Measurements from ENCODE around the gene CAMK1D. TPM values are rescaled to one million over a fixed set of nuclear protein-coding genes. Genes with fewer than 3 reads are reported as not detected.

Gene CAMK1D
- total and polyA plus RNA-seq, 2 of the 8 experiments (the other 6 are each of a cell fraction or from before 2014, with no cell fraction given) = 3.5 to 10.6 TPM

DNA sequence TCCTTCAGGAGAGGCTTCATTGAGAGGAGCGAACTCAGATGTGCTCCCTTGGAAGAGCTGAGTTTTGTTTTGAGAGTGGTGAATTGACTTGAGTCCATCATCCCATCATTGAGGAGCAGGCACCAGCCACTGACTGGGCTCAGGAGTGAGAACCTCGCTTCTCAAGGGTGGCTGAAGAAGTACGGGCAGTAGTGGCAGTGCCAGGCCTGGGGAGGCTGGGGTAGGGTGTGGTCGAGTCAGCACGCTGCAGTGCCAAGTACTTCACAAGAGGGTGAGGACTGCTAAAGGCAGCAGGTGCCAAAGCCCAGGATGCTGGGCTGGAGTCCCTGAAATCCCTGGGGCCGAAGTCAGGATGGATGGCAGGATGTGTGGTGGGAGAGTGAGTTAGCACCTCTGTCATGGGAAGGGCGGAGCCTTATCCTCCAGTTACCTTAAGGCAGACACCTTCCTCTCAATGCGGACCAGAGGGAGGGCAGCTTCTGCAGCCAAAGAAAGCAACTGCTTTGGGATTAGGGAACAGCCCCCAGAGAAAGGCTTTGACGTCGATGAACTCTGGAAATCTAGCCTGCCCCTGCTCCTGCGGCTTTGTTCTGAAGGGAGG is 210.3 kb downstream of the CAMK1D start:
- Histone ChIP-seq H3K14ac (ENCODE audit: insufficient read length) (no peak overlapping the region), H3K23ac (ENCODE audit: insufficient read length) (no peak overlapping the region), H3K4me1 (replicated peaks in 1 of 4; ENCODE audit: control insufficient read depth in 3 of 4, insufficient read depth in 4 of 4, low read length in 3 of 4) (no peaks in the 10 kb centered on the region; a peak in 1 of 7 replicates), H3K36me3 (ENCODE audit: control insufficient read depth in 2 of 4, insufficient read depth in 4 of 4, low read length in 3 of 4) (no peaks in the 10 kb centered on the region; a peak in 2 of 8 replicates), H2AK5ac (ENCODE audit: low read depth, low read length) (no peak overlapping the region), H3K4ac (replicated peaks; ENCODE audit: insufficient read length, low read depth, low read length) (no peak overlapping the region), H4K20me1 (replicated peaks in 1 of 2; ENCODE audit: control insufficient read depth in 1 of 2, insufficient read depth in 2 of 2, low read length in 2 of 2) (no peaks in the 10 kb centered on the region), H2BK12ac (ENCODE audit: low read depth, low read length) (no peak overlapping the region), H3K56ac (replicated peaks; ENCODE audit: insufficient read length, low read depth, low read length) (no peak overlapping the region), H3K4me2 (ENCODE audit: insufficient read depth in 1 of 2, low read depth in 2 of 2, low read length in 2 of 2) (no peak overlapping the region), H3K9me3 (ENCODE audit: insufficient read depth in 2 of 2, low read depth in 1 of 2, low read length in 1 of 2) (no peaks in the 10 kb centered on the region), H2BK20ac (ENCODE audit: low read length) (no peak overlapping the region), H3K9ac (replicated peaks in 1 of 4; ENCODE audit: extremely low read depth in 1 of 4, low read depth in 3 of 4, low read length in 3 of 4) (no peak overlapping the region), H4K91ac (replicated peaks; ENCODE audit: insufficient read length, low read length) (no peak overlapping the region), H2AFZ (ENCODE audit: low read length) (no peak overlapping the region), H2BK15ac (ENCODE audit: low read length) (no peak overlapping the region), H3K18ac (ENCODE audit: extremely low read depth, low read length) (no peak overlapping the region), H2BK5ac (ENCODE audit: low read depth, low read length) (no peak overlapping the region), H4K5ac (ENCODE audit: insufficient read length, low read depth, low read length) (no peak overlapping the region), H3K79me1 (ENCODE audit: low read depth, low read length) (no peaks in the 10 kb centered on the region; the same call in 1 of the 2 replicates), H3K4me3 (ENCODE audit: extremely low read depth in 1 of 4, insufficient read depth in 2 of 4, low read depth in 3 of 4, low read length in 4 of 4) (no peak overlapping the region), H3K27ac (ENCODE audit: low read depth, low read length) (no peak overlapping the region), H2BK120ac (replicated peaks; ENCODE audit: low read depth, low read length) (no peak overlapping the region), H4K8ac (ENCODE audit: extremely low read depth, insufficient read depth, low read length) (no peak overlapping the region), H3K23me2 (ENCODE audit: low read depth, low read length) (no peaks in the 10 kb centered on the region), H3K79me2 (ENCODE audit: control insufficient read depth in 1 of 2, insufficient read depth in 2 of 2, low read length in 2 of 2) (no peaks in the 10 kb centered on the region), H3K27me3 (replicated peaks in 1 of 4; ENCODE audit: control insufficient read depth in 3 of 4, extremely low read depth in 1 of 4, insufficient read depth in 3 of 4, low read length in 3 of 4) (no peaks in the 10 kb centered on the region)
- CTCF ChIA-PET (ENCODE audit: partially characterized antibody) = no interaction called here
- POLR2A ChIA-PET (ENCODE audit: partially characterized antibody) = no interaction called here
- no peak for DNase-seq (ENCODE audit: low read depth in 1 of 2, low spot score in 2 of 2)
- no peak for TF ChIP-seq CHD1 (IDR thresholded peaks at IDR 0.05; ENCODE audit: low read depth, low read length)
- TF ChIP-seq HDAC6 (IDR thresholded peaks at IDR 0.05; ENCODE audit: low read depth, low read length) = no peak
- TF ChIP-seq TAF1 (IDR thresholded peaks at IDR 0.05; ENCODE audit: low read depth, low read length) = no peak
- TF ChIP-seq TBP (IDR thresholded peaks at IDR 0.05; ENCODE audit: low read depth, low read length) = no peak
- TF ChIP-seq SAP30 (IDR thresholded peaks at IDR 0.05; ENCODE audit: insufficient read depth, insufficient replicate concordance, low read length) = no peak
- no peak for TF ChIP-seq CBX5 (IDR thresholded peaks at IDR 0.05; ENCODE audit: low read depth, low read length)
- TF ChIP-seq ASH2L (IDR thresholded peaks at IDR 0.05; ENCODE audit: low read length) = no peak
- TF ChIP-seq TCF12 (IDR thresholded peaks at IDR 0.05; ENCODE audit: low read depth, low read length) = no peak
- no peak for TF ChIP-seq RFX5 (IDR thresholded peaks at IDR 0.05; ENCODE audit: borderline replicate concordance, low read depth, low read length)
- no peak for TF ChIP-seq EGR1 (IDR thresholded peaks at IDR 0.05; ENCODE audit: borderline replicate concordance, low read depth, low read length)
- no peak for TF ChIP-seq NRF1 (IDR thresholded peaks at IDR 0.05; ENCODE audit: low read depth, low read length)
- WGBS, 2 experiments (ENCODE audit: extremely low coverage in 1 of 2, insufficient coverage in 1 of 2, insufficient read length in 1 of 2, insufficient replicate concordance in 2 of 2, low coverage in 1 of 2, low lambda C conversion rate in 2 of 2, missing lambda C conversion rate in 1 of 2) = 70% methylated on average over 10 of the region's 11 CpGs; no CpG with 5 or more reads in 1 of the 2 experiments
- FAIRE-seq = no peak

All from H1 (cell line).